RKO (cell line): ENCODE measurements around the gene RGS11.
"Not testable (repeated sequence)": the region's sequence is repeated elsewhere in the genome, so short reads cannot be mapped to it uniquely, and the experiment has no call there.

Experiments used
- DNase-seq: peaks from one replicate; pipeline ENCODE4 v3.0.0-alpha.2; 2016; ENCODE audit warnings: low spot score

RGS11 gene

GRCh38 chr16:263182-263774, 12.5 kb downstream of the RGS11 start:
- no peak for DNase-seq

GRCh38 chr16:262121-262745, 13.5 kb downstream of the RGS11 start:
- DNase-seq, result no peak

- no peak for DNase-seq
These were observed 14.6 kb downstream of the RGS11 start for GRCh38 chr16:261031-261691.

GRCh38 chr16:260326-260725, 15.4 kb downstream of the RGS11 start:
- DNase-seq, result no peak

- no peak for DNase-seq
These were observed 15.9 kb downstream of the RGS11 start for GRCh38 chr16:259814-260253.

- DNase-seq, result no peak
These were observed 16.5 kb downstream of the RGS11 start for GRCh38 chr16:259226-259625.

DNA sequence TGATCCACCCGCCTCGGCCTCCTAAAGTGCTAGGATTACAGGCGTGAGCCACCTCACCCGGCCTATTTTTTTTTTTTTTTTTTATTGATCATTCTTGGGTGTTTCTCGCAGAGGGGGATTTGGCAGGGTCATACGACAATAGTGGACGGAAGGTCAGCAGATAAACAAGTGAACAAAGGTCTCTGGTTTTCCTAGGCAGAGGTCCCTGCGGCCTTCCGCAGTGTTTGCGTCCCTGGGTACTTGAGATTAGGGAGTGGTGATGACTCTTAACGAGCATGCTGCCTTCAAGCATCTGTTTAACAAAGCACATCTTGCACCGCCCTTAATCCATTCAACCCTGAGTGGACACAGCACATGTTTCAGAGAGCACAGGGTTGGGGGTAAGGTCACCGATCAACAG, 17.7 kb downstream of the RGS11 start:
- DNase-seq, result not testable (repeated sequence)

DNA sequence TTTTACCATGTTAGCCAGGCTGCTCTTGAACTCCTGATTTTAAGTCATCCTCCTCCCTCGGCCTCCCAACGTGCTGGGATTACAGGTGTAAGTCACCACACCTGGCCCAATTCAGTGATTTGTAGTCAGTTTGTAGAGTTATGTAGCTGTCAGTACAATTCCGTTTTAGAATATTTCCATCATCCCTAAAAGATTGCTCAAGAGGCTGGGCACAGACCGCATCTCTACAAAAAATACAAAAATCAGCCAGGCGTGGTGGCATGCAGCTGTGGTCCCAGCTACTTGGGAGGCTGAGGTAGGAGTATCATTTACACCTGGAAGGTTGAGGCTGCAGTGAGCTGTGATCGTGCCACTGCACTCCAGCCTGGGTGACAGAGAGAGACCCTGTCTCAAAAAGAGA, 20.6 kb downstream of the RGS11 start:
- DNase-seq, result no peak

- DNase-seq, result no peak
These were observed 21.3 kb downstream of the RGS11 start for GRCh38 chr16:254461-254860.

- no peak for DNase-seq
These were observed 21.9 kb downstream of the RGS11 start for GRCh38 chr16:253833-254232.

DNA sequence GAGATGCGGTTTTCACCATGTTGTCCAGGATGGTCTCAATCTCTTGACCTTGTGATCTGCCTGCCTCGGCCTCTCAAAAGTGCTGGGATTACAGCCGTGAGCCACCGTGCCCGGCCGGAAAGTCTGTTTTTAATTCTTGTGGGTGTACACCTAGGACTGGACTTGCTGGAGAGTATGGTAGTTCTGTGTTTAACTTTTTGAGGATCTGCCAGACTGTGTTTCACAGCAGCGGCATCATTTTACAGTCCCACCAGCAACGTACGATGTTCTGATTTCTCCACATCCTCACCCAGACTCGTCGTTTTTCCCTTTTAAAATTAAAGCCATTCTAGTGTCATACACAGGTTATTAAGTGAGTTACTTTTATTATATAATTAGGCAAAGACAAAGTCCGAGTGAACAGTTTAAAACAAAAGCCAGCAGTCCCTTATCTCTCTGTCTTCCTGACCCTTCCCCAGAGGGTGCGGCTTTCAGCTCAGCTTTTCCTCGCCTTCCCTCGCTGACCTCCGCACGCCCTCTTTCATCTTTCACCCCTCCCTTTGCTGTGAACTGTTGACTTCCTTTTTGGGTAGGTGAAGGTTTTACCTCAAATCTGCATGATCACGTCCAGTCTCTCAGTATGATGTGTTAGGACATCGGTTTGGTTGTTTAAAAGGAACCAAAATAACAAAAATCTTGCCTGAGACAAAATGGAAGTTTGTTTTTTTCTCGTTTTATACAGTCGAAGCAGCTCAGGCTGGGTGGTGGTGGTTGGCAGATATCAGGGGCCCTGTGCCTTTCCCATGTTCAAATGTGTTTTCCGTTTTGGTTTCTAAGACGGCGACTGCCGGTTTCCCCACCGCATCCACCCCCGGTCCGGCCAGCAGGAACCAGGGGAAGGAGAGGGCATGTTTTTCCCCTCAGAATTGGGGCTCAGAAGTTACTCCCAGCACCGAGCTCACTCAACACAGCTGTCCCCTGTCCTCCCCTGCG, 23.1 kb downstream of the RGS11 start:
- no peak for DNase-seq

DNA sequence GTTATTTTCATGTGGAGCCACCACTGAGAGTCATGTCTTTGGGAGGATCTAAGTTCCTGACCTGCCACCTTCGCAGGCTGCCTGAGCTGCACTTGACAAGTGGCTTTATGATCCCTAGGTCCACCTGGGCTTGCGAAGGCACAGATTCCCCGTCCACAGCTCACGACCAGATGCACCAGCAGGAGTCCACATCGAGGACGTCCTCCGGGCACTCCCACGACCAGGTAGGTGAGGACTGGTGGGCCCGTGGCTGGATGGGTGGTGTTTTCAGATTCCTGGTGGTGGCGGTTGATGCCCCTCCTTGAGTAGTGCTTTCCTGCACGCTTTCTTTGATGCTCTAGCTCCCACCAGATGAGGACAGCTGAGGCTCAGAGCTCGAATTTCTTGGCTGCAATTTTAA, 26.3 kb downstream of the RGS11 start:
- DNase-seq, result no peak

DNA sequence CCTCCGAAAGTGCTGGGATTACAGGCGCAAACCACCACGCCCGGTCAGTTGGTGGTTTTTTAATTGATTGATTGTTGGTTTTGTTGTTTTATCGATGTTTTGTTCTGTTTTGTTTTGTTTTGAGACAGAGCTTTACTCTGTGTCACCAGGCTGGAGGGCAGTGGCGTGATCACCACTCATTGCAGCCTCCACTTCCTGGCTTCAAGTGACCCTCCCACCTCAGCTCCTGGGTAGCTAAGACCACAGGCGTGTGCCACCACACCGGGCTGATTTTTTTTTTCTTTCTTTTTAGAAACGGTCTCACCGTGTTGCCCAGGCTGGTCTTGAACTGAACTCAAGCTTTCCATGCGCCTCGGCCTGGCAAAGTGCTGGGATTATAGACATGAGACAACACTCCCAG, 28.7 kb downstream of the RGS11 start:
- DNase-seq, result no peak

DNA sequence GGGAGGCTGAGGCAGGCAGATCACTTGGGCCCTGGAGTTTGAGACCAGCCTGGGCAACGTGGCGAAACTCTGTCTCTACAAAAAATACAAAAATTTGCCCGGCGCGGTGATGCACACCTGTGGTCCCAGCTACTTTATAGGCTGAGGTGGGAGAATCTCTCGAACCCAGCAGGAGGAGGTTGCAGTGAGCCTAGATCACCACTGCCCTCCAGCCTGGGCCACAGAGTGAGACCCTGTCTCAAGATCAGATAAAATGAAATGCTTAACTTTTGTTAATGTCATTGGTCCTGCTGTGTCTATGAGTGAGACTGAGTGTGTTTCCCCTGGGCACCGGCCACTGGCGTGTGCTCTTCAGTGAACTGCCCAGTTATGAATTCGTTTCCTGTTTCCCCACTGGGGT, 30.6 kb downstream of the RGS11 start:
- DNase-seq, result no peak

- DNase-seq, result no peak
These were observed 32.4 kb downstream of the RGS11 start for GRCh38 chr16:243348-243747.

DNA sequence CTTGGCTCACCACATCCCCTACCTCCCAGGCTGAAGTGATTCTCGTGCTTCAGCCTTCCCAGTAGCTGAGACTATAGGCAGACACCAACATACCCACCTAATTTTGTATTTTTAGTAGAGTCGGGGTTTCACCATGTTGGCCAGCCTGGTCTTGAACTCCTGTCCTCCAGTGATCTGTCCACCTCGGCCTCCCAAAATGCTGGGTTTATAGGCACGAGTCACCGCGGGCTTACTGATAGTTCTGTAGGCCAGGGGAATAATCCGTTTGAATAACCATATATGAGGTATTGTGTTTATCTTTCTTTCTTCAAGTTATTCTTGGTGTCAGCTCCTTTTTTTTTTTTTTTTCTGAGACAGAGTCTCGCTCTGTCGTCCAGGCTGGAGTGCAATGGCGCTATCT, 33.5 kb downstream of the RGS11 start:
- no peak for DNase-seq

- no peak for DNase-seq
These were observed 35.2 kb downstream of the RGS11 start for GRCh38 chr16:240559-240958.

- DNase-seq, result no peak
These were observed 35.8 kb downstream of the RGS11 start for GRCh38 chr16:239948-240277.

DNA sequence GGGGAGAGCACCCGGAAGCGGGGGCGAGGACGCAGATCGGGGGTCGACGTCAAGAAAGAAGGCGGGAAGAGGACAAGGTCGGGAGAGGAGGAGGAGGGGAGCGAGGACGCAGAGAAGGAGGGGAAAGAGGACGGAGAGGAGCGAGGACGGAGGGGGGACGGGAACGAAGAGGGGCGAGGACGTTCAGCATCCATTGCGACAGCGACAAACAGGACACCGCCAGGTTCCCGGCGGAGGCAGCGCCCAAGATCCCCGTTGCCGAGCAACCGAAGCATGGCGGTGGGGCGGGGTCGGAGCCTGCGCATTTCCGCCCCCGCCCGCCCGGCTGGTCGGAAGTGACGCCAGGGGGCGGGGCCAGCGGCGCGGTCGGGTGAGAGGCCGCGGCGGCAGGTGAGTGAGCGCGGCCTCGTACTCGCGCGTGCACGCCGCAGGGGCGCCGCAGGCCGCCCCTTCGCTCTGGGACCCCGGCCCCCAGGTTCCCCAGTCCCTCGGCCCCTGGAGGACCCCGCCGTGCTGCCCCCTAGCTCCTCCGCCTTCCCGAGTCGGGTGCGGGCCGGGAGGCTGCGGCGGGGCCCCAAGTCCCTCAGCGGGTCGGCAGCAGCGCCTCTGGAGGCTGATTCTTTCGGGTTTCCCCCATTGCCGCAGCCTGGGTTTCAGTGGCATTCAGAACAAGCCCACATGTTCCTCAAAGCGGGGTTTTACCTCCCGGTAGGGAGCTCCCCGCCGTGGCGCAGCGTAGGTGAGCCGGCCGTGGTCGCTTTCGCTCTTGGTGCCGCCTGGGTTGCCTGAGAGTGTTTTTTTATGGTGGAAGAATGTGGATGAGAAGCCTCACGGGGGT, 41.1 kb downstream of the RGS11 start, which contains the start of gene FAM234A:
FAM234A (plus strand) TSS at position 354 of the 838 bp plus-strand sequence. CDS start 19,593 bp downstream, outside the sequence.
- DNase-seq, result peak; percentile 93

DNA sequence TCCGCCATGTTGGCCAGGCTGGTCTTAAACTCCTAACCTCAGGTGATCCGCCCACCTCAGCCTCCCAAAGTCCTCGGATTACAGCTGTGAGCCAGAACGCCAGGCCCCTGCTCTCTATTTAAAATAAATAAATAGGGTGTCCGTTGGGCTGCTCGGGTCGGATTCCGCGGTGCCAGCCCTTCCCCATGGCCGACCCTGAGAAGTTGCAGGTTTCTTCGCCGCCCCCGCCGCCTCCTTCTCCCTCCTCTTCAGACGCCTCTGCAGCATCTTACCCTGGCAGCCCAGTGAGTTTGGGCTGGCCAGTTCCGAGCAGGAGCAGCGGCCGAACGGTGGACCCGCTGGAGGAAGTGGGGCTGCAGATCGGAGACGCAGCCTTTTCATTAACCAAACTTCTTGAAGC, 44.8 kb downstream of the RGS11 start:
- DNase-seq, result no peak

DNA sequence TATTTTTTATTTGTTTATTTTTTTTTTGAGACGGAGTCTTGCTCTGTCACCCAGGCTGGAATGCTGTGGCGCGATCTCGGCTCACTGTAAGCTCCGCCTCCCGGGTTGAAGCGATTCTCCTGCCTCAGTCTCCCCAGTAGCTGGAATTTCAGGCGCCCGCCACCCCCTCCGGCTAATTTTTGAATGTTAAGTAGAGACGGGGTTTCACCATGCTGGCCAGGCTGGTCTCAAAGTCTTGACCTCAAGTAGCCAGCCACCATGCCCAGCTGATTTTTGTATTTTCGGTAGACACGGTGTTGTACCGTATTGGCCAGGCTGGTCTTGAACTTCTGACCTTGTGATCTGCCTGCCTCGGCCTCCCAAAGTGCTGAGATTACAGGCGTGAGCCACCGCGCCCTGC, 45.4 kb downstream of the RGS11 start:
- not testable (repeated sequence) for DNase-seq
